ENCODE measurements around the gene ANKRD12.

ANKRD12 gene

GRCh38 chr18:9113468-9114149 is 23.0 kb upstream of the ANKRD12 start:
- H3K4me3 ChIP-seq (ENCODE audit: low read length), result peak overlapping the region; percentile 32
- peaks cover 37% of the 10 kb centered on the region for H3K4me1 ChIP-seq (ENCODE audit: control insufficient read depth, insufficient read depth, low read length)
- no peak overlapping the region for H3K9ac ChIP-seq (ENCODE audit: low read length)
- H3K27me3 ChIP-seq (ENCODE audit: control insufficient read depth, insufficient read depth, low read length), result no peaks in the 10 kb centered on the region
- H3K36me3 ChIP-seq (ENCODE audit: control insufficient read depth, insufficient read depth, low read length), result no peaks in the 10 kb centered on the region
- H3K27ac ChIP-seq (ENCODE audit: low read depth, low read length), result peak overlapping the region; percentile 27

- no peak overlapping the region for H3K4me3 ChIP-seq (ENCODE audit: low read length)
- H3K27me3 ChIP-seq (ENCODE audit: control insufficient read depth, insufficient read depth, low read length), result no peaks in the 10 kb centered on the region
- H3K4me1 ChIP-seq (ENCODE audit: control insufficient read depth, insufficient read depth, low read length), result peaks cover 34% of the 10 kb centered on the region
- no peaks in the 10 kb centered on the region for H3K36me3 ChIP-seq (ENCODE audit: control insufficient read depth, insufficient read depth, low read length)
- no peak overlapping the region for H3K9ac ChIP-seq (ENCODE audit: low read length)
- H3K27ac ChIP-seq (ENCODE audit: low read depth, low read length), result peak overlapping the region; percentile 10
Observed at GRCh38 chr18:9115984-9116383, 20.6 kb upstream of the ANKRD12 start.

DNA sequence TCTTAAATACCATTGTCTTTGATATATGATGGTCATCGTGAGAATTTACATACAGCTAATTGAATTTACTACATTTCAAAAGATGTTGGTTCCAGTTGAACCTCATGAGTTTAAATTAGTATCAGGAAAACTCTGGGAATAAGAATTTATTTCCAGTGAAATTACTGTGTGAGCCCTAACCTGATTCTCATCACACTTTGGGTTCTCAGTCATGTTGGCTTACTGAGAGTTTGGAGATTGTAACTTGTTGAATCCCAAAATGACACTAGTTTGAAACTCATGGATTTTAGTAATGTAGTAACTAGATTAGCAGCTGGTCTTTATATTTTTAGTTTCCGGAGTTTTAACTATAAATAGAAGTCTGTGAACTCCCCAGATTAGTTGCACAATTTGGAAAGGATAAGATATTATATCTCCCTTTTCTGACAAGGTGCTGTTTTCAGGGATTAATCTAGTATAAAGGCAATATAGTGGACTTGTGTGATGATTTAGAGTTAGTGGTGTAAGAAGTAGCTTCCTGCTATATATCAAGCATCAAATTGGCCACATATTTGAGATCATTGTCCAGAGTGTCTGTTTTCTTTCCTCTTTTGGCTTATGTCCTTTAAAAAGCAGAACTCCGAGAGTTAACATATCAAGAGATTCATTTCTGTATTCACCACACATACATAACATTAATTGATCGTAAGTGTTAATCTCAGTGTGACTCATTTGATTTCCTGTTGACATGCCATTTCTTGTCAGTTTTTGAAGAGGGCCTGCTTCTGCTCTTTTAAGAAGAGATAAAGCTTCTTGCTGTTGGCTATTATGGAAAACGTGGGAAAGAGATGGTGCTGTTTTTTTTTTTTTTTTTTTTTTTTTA is 18.4 kb upstream of the ANKRD12 start:
- Histone ChIP-seq H3K36me3 (ENCODE audit: control insufficient read depth, insufficient read depth, low read length) (no peaks in the 10 kb centered on the region), H3K27me3 (ENCODE audit: control insufficient read depth, insufficient read depth, low read length) (no peaks in the 10 kb centered on the region), H3K9ac (ENCODE audit: low read length) (no peak overlapping the region), H3K4me3 (ENCODE audit: low read length) (peak overlapping the region; percentile 41), H3K4me1 (ENCODE audit: control insufficient read depth, insufficient read depth, low read length) (peaks cover 28% of the 10 kb centered on the region), H3K27ac (ENCODE audit: low read depth, low read length) (peak overlapping the region; percentile 77)

GRCh38 chr18:9120796-9121195 is 15.8 kb upstream of the ANKRD12 start:
- H3K4me1 ChIP-seq (ENCODE audit: control insufficient read depth, insufficient read depth, low read length), result peaks cover 18% of the 10 kb centered on the region
- no peak overlapping the region for H3K4me3 ChIP-seq (ENCODE audit: low read length)
- no peak overlapping the region for H3K27ac ChIP-seq (ENCODE audit: low read depth, low read length)
- H3K27me3 ChIP-seq (ENCODE audit: control insufficient read depth, insufficient read depth, low read length), result no peaks in the 10 kb centered on the region
- H3K36me3 ChIP-seq (ENCODE audit: control insufficient read depth, insufficient read depth, low read length), result peaks cover 4% of the 10 kb centered on the region
- H3K9ac ChIP-seq (ENCODE audit: low read length), result no peak overlapping the region

GRCh38 chr18:9123520-9123919 is 13.1 kb upstream of the ANKRD12 start:
- H3K27me3 ChIP-seq (ENCODE audit: control insufficient read depth, insufficient read depth, low read length), result no peaks in the 10 kb centered on the region
- H3K27ac ChIP-seq (ENCODE audit: low read depth, low read length), result no peak overlapping the region
- H3K4me1 ChIP-seq (ENCODE audit: control insufficient read depth, insufficient read depth, low read length), result peaks cover 8% of the 10 kb centered on the region
- H3K9ac ChIP-seq (ENCODE audit: low read length), result no peak overlapping the region
- H3K36me3 ChIP-seq (ENCODE audit: control insufficient read depth, insufficient read depth, low read length), result peaks cover 7% of the 10 kb centered on the region
- no peak overlapping the region for H3K4me3 ChIP-seq (ENCODE audit: low read length)

- Histone ChIP-seq H3K27ac (ENCODE audit: low read depth, low read length) (no peak overlapping the region), H3K4me3 (ENCODE audit: low read length) (no peak overlapping the region), H3K27me3 (ENCODE audit: control insufficient read depth, insufficient read depth, low read length) (no peaks in the 10 kb centered on the region), H3K4me1 (ENCODE audit: control insufficient read depth, insufficient read depth, low read length) (peaks cover 7% of the 10 kb centered on the region), H3K9ac (ENCODE audit: low read length) (no peak overlapping the region), H3K36me3 (ENCODE audit: control insufficient read depth, insufficient read depth, low read length) (peaks cover 13% of the 10 kb centered on the region)
Observed at GRCh38 chr18:9124824-9125223, 11.8 kb upstream of the ANKRD12 start.

GRCh38 chr18:9126337-9126736 is 10.2 kb upstream of the ANKRD12 start:
- no peak overlapping the region for H3K27ac ChIP-seq (ENCODE audit: low read depth, low read length)
- H3K4me3 ChIP-seq (ENCODE audit: low read length), result no peak overlapping the region

DNA sequence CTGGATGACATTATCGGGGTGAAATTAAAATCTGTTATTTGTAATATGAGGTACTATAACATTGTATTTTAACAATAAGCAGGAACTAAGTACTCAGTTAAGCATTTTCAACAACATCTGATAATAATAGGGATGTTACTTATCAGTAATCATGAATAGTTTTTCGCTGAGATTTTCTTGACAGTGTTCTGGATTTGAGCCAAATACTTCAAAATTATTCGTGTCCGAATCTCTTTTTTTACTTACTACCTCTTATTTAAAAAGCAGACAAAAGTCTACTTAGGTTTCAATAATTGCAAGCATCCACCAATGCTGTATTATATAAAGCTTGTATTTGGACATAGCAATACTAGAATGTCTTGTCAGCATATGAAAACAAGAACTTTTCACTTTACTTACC is 6.4 kb upstream of the ANKRD12 start:
- no peak overlapping the region for H3K9ac ChIP-seq (ENCODE audit: low read length)
- no peak overlapping the region for H3K27ac ChIP-seq (ENCODE audit: low read depth, low read length)
- peaks cover 2% of the 10 kb centered on the region for H3K4me1 ChIP-seq (ENCODE audit: control insufficient read depth, insufficient read depth, low read length)
- H3K4me3 ChIP-seq (ENCODE audit: low read length), result no peak overlapping the region
- peaks cover 11% of the 10 kb centered on the region for H3K36me3 ChIP-seq (ENCODE audit: control insufficient read depth, insufficient read depth, low read length)
- H3K27me3 ChIP-seq (ENCODE audit: control insufficient read depth, insufficient read depth, low read length), result no peaks in the 10 kb centered on the region

More at GRCh38 chr18:9126337-9126736, 10.2 kb upstream of the ANKRD12 start:
- H3K27me3 ChIP-seq (ENCODE audit: control insufficient read depth, insufficient read depth, low read length), result no peaks in the 10 kb centered on the region
- H3K36me3 ChIP-seq (ENCODE audit: control insufficient read depth, insufficient read depth, low read length), result peaks cover 13% of the 10 kb centered on the region
- no peak overlapping the region for H3K9ac ChIP-seq (ENCODE audit: low read length)
- H3K4me1 ChIP-seq (ENCODE audit: control insufficient read depth, insufficient read depth, low read length), result peaks cover 2% of the 10 kb centered on the region

DNA sequence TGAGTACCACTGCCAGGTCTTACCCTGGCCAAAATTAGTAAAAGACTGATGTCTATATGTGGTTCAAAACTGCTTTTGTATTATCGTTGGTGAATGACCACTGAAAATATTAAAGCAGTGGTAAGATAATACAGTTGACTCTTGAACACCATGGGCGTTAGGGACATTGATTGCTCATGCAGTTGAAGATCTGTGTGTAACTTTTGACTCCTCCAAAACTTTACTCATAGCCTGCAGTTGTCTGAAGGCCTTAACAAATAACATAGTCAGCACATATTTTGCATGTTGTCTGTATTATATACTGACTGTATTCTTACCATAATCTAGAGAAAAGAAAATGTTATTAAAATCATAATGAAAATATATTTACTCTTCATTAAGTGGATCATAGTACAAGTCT is 5.8 kb upstream of the ANKRD12 start:
- H3K4me1 ChIP-seq (ENCODE audit: control insufficient read depth, insufficient read depth, low read length), result peaks cover 2% of the 10 kb centered on the region
- H3K36me3 ChIP-seq (ENCODE audit: control insufficient read depth, insufficient read depth, low read length), result peaks cover 11% of the 10 kb centered on the region
- no peaks in the 10 kb centered on the region for H3K27me3 ChIP-seq (ENCODE audit: control insufficient read depth, insufficient read depth, low read length)
- no peak overlapping the region for H3K4me3 ChIP-seq (ENCODE audit: low read length)
- H3K27ac ChIP-seq (ENCODE audit: low read depth, low read length), result no peak overlapping the region
- H3K9ac ChIP-seq (ENCODE audit: low read length), result no peak overlapping the region

DNA sequence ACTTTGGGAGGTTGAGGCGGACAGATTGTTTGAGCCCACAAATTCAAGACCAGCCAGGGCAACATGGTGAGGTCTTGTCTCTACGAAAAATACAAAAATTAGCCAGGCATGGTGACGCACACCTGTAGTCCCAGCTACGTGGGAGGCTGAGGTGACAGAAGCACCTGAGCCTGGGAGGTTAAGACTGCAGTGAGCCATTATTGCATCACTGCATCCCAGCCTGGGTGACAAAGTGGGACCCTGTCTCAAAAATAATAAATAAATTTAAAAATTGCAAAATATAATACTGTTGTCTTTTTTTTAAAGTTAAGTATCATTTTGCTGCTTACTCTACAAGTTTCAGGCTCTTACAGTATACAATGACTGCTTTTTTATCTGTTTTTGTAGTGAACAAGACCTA is 4.0 kb upstream of the ANKRD12 start:
- H3K9ac ChIP-seq (ENCODE audit: low read length), result no peak overlapping the region
- no peaks in the 10 kb centered on the region for H3K4me1 ChIP-seq (ENCODE audit: control insufficient read depth, insufficient read depth, low read length)
- H3K27ac ChIP-seq (ENCODE audit: low read depth, low read length), result no peak overlapping the region
- no peaks in the 10 kb centered on the region for H3K27me3 ChIP-seq (ENCODE audit: control insufficient read depth, insufficient read depth, low read length)
- H3K4me3 ChIP-seq (ENCODE audit: low read length), result no peak overlapping the region
- H3K36me3 ChIP-seq (ENCODE audit: control insufficient read depth, insufficient read depth, low read length), result peaks cover 10% of the 10 kb centered on the region

DNA sequence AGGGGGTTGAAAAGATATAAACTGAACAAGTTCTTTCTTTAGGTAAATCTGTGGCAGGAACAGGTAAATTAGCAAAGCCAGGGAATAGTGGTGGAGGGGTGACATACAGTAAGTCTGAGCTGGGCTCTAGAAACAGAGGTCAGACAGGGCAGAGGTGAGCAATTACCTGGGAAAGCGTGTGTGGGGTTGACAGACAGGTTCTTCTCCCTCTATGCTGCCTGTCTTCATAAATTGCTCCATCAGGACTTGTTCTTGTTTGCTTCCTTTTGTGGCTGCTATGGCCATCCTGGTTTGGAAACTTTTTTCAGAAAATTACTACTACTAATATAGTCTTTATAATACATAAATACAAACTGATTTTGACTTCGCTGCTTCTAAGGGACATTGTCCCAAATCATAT is 3.4 kb upstream of the ANKRD12 start:
- Histone ChIP-seq H3K4me3 (ENCODE audit: low read length) (no peak overlapping the region), H3K9ac (ENCODE audit: low read length) (no peak overlapping the region), H3K4me1 (ENCODE audit: control insufficient read depth, insufficient read depth, low read length) (no peaks in the 10 kb centered on the region), H3K27ac (ENCODE audit: low read depth, low read length) (no peak overlapping the region), H3K27me3 (ENCODE audit: control insufficient read depth, insufficient read depth, low read length) (no peaks in the 10 kb centered on the region), H3K36me3 (ENCODE audit: control insufficient read depth, insufficient read depth, low read length) (peaks cover 8% of the 10 kb centered on the region)

GRCh38 chr18:9135081-9135911 is 1.3 kb upstream of the ANKRD12 start:
- Histone ChIP-seq H3K9ac (ENCODE audit: low read length) (peak overlapping the region; percentile 26), H3K4me1 (ENCODE audit: control insufficient read depth, insufficient read depth, low read length) (peaks cover 11% of the 10 kb centered on the region), H3K27ac (ENCODE audit: low read depth, low read length) (peak overlapping the region; percentile 82), H3K27me3 (ENCODE audit: control insufficient read depth, insufficient read depth, low read length) (no peaks in the 10 kb centered on the region), H3K4me3 (ENCODE audit: low read length) (peak overlapping the region; percentile 85), H3K36me3 (ENCODE audit: control insufficient read depth, insufficient read depth, low read length) (peaks cover 3% of the 10 kb centered on the region)

All from rectal smooth muscle tissue (tissue), 1 donor.